ENCODE measurements around the gene RBM20.

DNA sequence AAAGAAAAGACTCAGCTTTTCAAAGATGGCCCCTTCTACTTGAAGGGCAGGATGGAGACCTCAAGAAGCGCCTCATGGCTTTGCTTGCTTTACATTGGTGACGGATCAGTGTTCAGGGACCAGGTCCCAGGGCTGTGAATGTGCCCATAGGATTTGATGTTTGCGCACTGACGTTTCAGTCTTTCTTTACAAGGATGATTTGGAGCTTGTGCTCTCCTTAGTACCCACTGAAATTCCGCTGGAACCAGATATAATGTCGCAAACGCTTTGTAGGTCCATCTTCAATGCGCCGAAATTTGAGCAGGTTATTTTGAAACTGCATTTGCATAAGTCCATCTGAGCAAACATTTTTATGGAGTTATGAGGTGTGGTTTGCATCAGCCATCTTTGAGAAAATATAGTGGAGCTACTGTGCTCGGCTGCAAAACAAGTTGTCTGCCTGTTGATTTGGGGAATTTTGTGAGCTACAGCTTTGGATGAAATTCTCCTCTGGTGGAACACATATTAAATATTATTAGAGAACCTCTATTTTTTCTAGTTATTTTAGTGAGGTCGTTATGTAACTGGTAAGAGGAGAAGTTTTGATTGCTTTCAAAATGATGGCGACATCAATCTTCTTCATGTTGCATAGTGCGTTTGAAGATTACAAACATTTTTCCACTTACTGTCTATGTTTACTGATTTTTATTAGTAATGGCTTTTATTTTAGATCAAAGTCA lies 2.4 kb downstream of the RBM20 start:
- TF ChIP-seq, protein P1, sequence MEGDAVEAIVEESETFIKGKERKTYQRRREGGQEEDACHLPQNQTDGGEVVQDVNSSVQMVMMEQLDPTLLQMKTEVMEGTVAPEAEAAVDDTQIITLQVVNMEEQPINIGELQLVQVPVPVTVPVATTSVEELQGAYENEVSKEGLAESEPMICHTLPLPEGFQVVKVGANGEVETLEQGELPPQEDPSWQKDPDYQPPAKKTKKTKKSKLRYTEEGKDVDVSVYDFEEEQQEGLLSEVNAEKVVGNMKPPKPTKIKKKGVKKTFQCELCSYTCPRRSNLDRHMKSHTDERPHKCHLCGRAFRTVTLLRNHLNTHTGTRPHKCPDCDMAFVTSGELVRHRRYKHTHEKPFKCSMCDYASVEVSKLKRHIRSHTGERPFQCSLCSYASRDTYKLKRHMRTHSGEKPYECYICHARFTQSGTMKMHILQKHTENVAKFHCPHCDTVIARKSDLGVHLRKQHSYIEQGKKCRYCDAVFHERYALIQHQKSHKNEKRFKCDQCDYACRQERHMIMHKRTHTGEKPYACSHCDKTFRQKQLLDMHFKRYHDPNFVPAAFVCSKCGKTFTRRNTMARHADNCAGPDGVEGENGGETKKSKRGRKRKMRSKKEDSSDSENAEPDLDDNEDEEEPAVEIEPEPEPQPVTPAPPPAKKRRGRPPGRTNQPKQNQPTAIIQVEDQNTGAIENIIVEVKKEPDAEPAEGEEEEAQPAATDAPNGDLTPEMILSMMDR (IDR thresholded peaks at IDR 0.05) = no peak
- TF ChIP-seq POLR2A (IDR thresholded peaks at IDR 0.05) = no peak
- no peak for TF ChIP-seq POLR2AphosphoS5 (IDR thresholded peaks at IDR 0.05)
- no peak for TF ChIP-seq EP300 (IDR thresholded peaks at IDR 0.05)

Data from suprapubic skin (tissue), 4 donors.